WTC11 (cell line): ENCODE results near the gene CLOCK. TPM values are rescaled to one million over a fixed set of nuclear protein-coding genes. Genes with fewer than 3 reads are reported as not detected.

Source experiments
- ATAC-seq: fragments of 200-7000 bp; cut with Tn5 transposase; 2 replicates; pipeline ENCODE4 v1.10.0; 2021; ENCODE audit warnings: mild to moderate bottlenecking, moderate library complexity
- CTCF ChIA-PET: fragments of 300-600 bp; sonication (Branson Sonifier 250); formaldehyde crosslinking; loops from one replicate; lab custom pipeline; 2021; ENCODE audit warnings: antibody characterized with exemption; lab: Charles Lee
- POLR2A ChIA-PET: fragments of 350-600 bp; sonication (Branson Sonifier 250); formaldehyde crosslinking; loops from one replicate; lab custom pipeline; 2021; ENCODE audit warnings: antibody characterized with exemption; lab: Charles Lee
- DNase-seq: peaks from one replicate; pipeline ENCODE4 v3.0.0; 2021; ENCODE audit warnings: low spot score
- H3K27ac Mint-ChIP-seq: 2 replicates; pipeline ENCODE4 v1.8.0; 2021; ENCODE audit warnings: mixed read lengths
- H3K27me3 Mint-ChIP-seq: 2 replicates; pipeline ENCODE4 v1.8.0; 2021; ENCODE audit warnings: low read depth, mild to moderate bottlenecking, moderate library complexity, mixed read lengths
- H3K36me3 Mint-ChIP-seq: 2 replicates; pipeline ENCODE4 v1.8.0; 2021; ENCODE audit warnings: mixed read lengths
- H3K4me1 Mint-ChIP-seq: 2 replicates; pipeline ENCODE4 v1.8.0; 2022; ENCODE audit warnings: mixed read lengths
- H3K4me3 Mint-ChIP-seq: 2 replicates; pipeline ENCODE4 v1.8.0; 2021; ENCODE audit warnings: mild to moderate bottlenecking, moderate library complexity, mixed read lengths
- H3K9me3 Mint-ChIP-seq: 2 replicates; pipeline ENCODE4 v1.8.0; 2021; ENCODE audit warnings: mixed read lengths
- ATF1 ChIP-seq: sonication (generic); formaldehyde crosslinking; IDR thresholded peaks from 2 replicates; pipeline ENCODE4 v1.8.1; 2023; ENCODE audit warnings: mild to moderate bottlenecking, moderate library complexity, missing genetic modification reagents
- ATF2 ChIP-seq: sonication (generic); formaldehyde crosslinking; IDR thresholded peaks from 2 replicates; pipeline ENCODE4 v1.8.1; 2022; ENCODE audit warnings: low read depth, missing genetic modification reagents, borderline replicate concordance
- CBFB ChIP-seq: sonication (generic); formaldehyde crosslinking; IDR thresholded peaks from 2 replicates; pipeline ENCODE4 v1.8.1; 2022; ENCODE audit warnings: mild to moderate bottlenecking, low read depth, missing genetic modification reagents
- CREB1 ChIP-seq: sonication (generic); formaldehyde crosslinking; IDR thresholded peaks from 2 replicates; pipeline ENCODE4 v1.8.0; 2023; ENCODE audit warnings: mild to moderate bottlenecking, missing genetic modification reagents
- CTCF ChIP-seq: fragments of 200-600 bp; IDR thresholded peaks from 2 replicates; pipeline ENCODE4 v1.8.0; 2022; ENCODE audit warnings: antibody characterized with exemption
- E2F5 ChIP-seq: sonication (generic); formaldehyde crosslinking; IDR thresholded peaks from 2 replicates; pipeline ENCODE4 v1.8.1; 2022; ENCODE audit warnings: mild to moderate bottlenecking, moderate library complexity, missing genetic modification reagents
- ELF4 ChIP-seq: sonication (generic); formaldehyde crosslinking; IDR thresholded peaks from 2 replicates; pipeline ENCODE4 v1.8.1; 2022; ENCODE audit warnings: low read depth, mild to moderate bottlenecking, moderate library complexity, missing genetic modification reagents
- EMX1 ChIP-seq: fragments of 250-450 bp; sonication (Bioruptor Pico); IDR thresholded peaks from 2 replicates; pipeline ENCODE4 v1.8.0; 2021; ENCODE audit warnings: mild to moderate bottlenecking
- FOXJ3 ChIP-seq: sonication (generic); formaldehyde crosslinking; IDR thresholded peaks from 2 replicates; pipeline ENCODE4 v1.9.0; 2021; ENCODE audit warnings: missing genetic modification reagents, mild to moderate bottlenecking, borderline replicate concordance
- FOXP4 ChIP-seq: sonication (generic); formaldehyde crosslinking; IDR thresholded peaks from 2 replicates; pipeline ENCODE4 v1.8.0; 2022; ENCODE audit warnings: mild to moderate bottlenecking, missing genetic modification reagents
- GTF2I ChIP-seq: fragments of 250-450 bp; sonication (Bioruptor Pico); conservative IDR thresholded peaks from 2 replicates; pipeline ENCODE4 v1.4.0; 2021; ENCODE audit warnings: mild to moderate bottlenecking
- HMGA2 ChIP-seq: fragments of 250-450 bp; sonication (Bioruptor Pico); IDR thresholded peaks from 2 replicates; pipeline ENCODE4 v1.4.0; 2021; ENCODE audit warnings: mild to moderate bottlenecking, moderate library complexity
- IRF1 ChIP-seq: sonication (generic); formaldehyde crosslinking; IDR thresholded peaks from 2 replicates; pipeline ENCODE4 v1.8.0; 2023; ENCODE audit warnings: missing genetic modification reagents
- STAT6 ChIP-seq: sonication (generic); formaldehyde crosslinking; conservative IDR thresholded peaks from 2 replicates; pipeline ENCODE4 v1.8.1; 2023; ENCODE audit warnings: mild to moderate bottlenecking, low read depth, missing genetic modification reagents, moderate library complexity
- TEAD1 ChIP-seq: sonication (generic); formaldehyde crosslinking; IDR thresholded peaks from 2 replicates; pipeline ENCODE4 v1.8.0; 2022; ENCODE audit warnings: mild to moderate bottlenecking, missing genetic modification reagents
- TEAD4 ChIP-seq: sonication (generic); formaldehyde crosslinking; IDR thresholded peaks from 2 replicates; pipeline ENCODE4 v1.8.0; 2022; ENCODE audit warnings: mild to moderate bottlenecking, missing genetic modification reagents
- ZNF396 ChIP-seq: fragments of 250-450 bp; sonication (Bioruptor Pico); IDR thresholded peaks from 2 replicates; pipeline ENCODE4 v1.8.0; 2021; ENCODE audit warnings: mild to moderate bottlenecking, moderate library complexity, borderline replicate concordance
- ZNF416 ChIP-seq: fragments of 250-450 bp; sonication (Bioruptor Pico); IDR thresholded peaks from 2 replicates; pipeline ENCODE4 v1.9.0; 2021; ENCODE audit warnings: mild to moderate bottlenecking, inconsistent platforms
- ZNF423 ChIP-seq: fragments of 250-450 bp; sonication (Bioruptor Pico); IDR thresholded peaks from 2 replicates; pipeline ENCODE4 v2.1.2; 2022; ENCODE audit warnings: mild to moderate bottlenecking, moderate library complexity
- ZSCAN18 ChIP-seq: fragments of 250-450 bp; sonication (Bioruptor Pico); IDR thresholded peaks from 2 replicates; pipeline ENCODE4 v2.1.2; 2022; ENCODE audit warnings: mild to moderate bottlenecking, moderate library complexity
- total RNA-seq: library from RNA; stranded (reverse); gene quantifications from 3 replicates; pipeline ENCODE4 v1.2.3, GENCODE V29; 2021

CLOCK gene
- total RNA-seq, 1 experiment from 2014 or later = 18.6 TPM

- H3K4me1 Mint-ChIP-seq = peaks cover 29% of the 10 kb centered on the region
- ATAC-seq (no peak), DNase-seq (no peak)
- POLR2A ChIA-PET = no interaction called here
- H3K27me3 Mint-ChIP-seq = no peaks in the 10 kb centered on the region
- CTCF ChIA-PET = no interaction called here
- peaks cover 43% of the 10 kb centered on the region for H3K36me3 Mint-ChIP-seq
- H3K27ac Mint-ChIP-seq = peak overlapping the region; percentile 92
- 0 out of 2 replicates have a peak, but pooled peaks cover 3% of the 10 kb centered on the region for H3K9me3 Mint-ChIP-seq
- H3K4me3 Mint-ChIP-seq = no peak overlapping the region
- TF ChIP-seq E2F5 (CRISPR knock-in tag) (no peak), CBFB (CRISPR knock-in tag) (no peak), FOXP4 (CRISPR knock-in tag) (no peak), IRF1 (no peak), ZNF423 (CRISPR knock-in tag) (no peak), STAT6 (CRISPR knock-in tag) (no peak)
- TF ChIP-seq, all 79 proteins: peak for 0
Observed at GRCh38 chr4:55405073-55405472, 141.6 kb downstream of the CLOCK start.

GRCh38 chr4:55399581-55399980 lies 147.1 kb downstream of the CLOCK start:
- H3K4me1 Mint-ChIP-seq = peaks cover 32% of the 10 kb centered on the region
- DNase-seq (no peak), ATAC-seq (no peak)
- no peaks in the 10 kb centered on the region for H3K9me3 Mint-ChIP-seq
- TF ChIP-seq HMGA2 (CRISPR knock-in tag) (peak; percentile 72), ELF4 (CRISPR knock-in tag) (no peak), TEAD4 (no peak), TEAD1 (CRISPR knock-in tag) (no peak)
- H3K36me3 Mint-ChIP-seq = peaks cover 40% of the 10 kb centered on the region
- CTCF ChIA-PET = interaction anchor here (0.7 to 1.0 kb wide), 2 partner anchors 13 to 215 kb away, joined by 3 read pairs; no protein-coding TSS in a partner anchor
- H3K4me3 Mint-ChIP-seq = peak overlapping the region; percentile 91
- H3K27me3 Mint-ChIP-seq = peaks cover 2% of the 10 kb centered on the region; the same call in 1 of the 2 replicates
- POLR2A ChIA-PET = interaction anchor here (0.6 kb wide), 1 partner anchor 47 kb away, joined by 4 read pairs; no protein-coding TSS in a partner anchor
- H3K27ac Mint-ChIP-seq = no peak overlapping the region

- Mint-ChIP-seq H3K36me3 (peaks cover 37% of the 10 kb centered on the region), H3K4me3 (peak overlapping the region; percentile 91), H3K27ac (peak overlapping the region; percentile 86), H3K9me3 (no peaks in the 10 kb centered on the region), H3K4me1 (peaks cover 35% of the 10 kb centered on the region), H3K27me3 (peaks cover 2% of the 10 kb centered on the region; the same call in 1 of the 2 replicates)
- no peak for DNase-seq
- ChIA-PET POLR2A (interaction anchor here (0.6 to 0.7 kb wide), 3 partner anchors 46 to 1702 kb away, joined by 3 to 6 read pairs (median 4); no protein-coding TSS in a partner anchor), CTCF (interaction anchor here (0.7 to 1.8 kb wide), 5 partner anchors 13 to 550 kb away, joined by 3 to 6 read pairs (median 4); partner anchors contain the start of gene SRD5A3)
- ATAC-seq = no peak
- TF ChIP-seq ATF2 (no peak), CREB1 (no peak), ATF1 (CRISPR knock-in tag) (no peak), ZNF396 (CRISPR knock-in tag) (no peak), ZSCAN18 (CRISPR knock-in tag) (no peak), GTF2I (CRISPR knock-in tag) (no peak), IRF1 (no peak), FOXJ3 (CRISPR knock-in tag) (no peak), EMX1 (no peak), CTCF (no peak), ZNF416 (CRISPR knock-in tag) (no peak)
- TF ChIP-seq, all 79 proteins: peak for 0
Observed at GRCh38 chr4:55398966-55399365, 147.7 kb downstream of the CLOCK start.
